HG02981 (cell line): Measurements from ENCODE around the gene NTRK3.

ENCODE experiments used
- ATAC-seq: cut with Tn5 transposase; IDR thresholded peaks from one replicate; pipeline ENCODE4 v1.9.1; 2021; ENCODE audit warnings: mild to moderate bottlenecking, moderate library complexity; ENCODE audit not compliant: unreplicated experiment

Gene NTRK3

DNA sequence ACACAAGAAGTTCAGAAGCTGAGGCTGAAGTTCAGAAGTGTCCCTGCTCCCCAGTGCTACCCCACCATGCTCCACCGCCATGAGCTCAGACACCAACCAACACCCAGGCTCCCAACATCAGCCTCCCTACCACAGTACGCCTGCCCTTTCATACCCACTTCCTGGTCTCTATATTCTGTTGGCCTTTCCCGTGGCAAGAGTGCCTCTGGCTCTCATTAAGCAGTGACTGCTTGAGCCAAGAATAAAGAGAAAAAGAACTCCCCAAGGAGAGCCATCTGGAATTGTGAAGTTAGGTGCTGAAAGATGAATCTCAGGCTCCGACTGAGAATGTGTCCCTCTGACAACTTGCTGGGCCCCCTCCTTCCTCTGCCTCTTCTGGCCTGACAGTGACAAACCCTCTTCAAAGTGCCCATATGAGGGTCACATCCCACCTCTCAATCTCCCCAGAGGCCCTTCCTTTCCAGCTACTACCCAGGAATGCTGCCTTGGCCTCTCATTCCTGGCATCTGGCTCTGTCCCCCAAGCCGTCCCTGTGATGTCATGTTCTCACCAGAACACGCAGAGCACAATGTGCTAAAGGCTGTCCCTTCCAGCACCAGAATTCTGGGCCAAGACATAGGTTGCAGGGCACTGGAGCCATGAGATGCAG, 306.8 kb downstream of the NTRK3 start:
- ATAC-seq = no peak

DNA sequence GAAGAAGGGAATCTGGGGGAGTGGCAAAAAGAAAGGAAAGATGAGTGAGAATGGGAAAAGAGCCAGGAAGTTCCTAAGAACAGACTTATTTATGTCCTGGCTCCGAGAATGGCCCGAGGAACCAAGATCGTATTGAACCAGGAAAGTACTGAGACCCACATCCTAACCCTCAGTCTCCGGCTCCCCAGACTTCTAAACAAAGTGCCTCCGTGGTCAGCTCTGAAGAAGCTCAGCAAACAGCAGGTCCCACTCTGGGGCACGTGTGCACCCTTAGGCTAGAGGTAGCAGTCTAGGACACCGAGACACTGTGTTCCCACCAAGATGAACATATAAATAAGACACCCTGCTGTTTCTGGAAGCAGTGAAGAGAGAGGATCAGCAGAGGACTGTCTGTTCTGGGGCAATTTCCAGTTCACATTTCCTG, 307.4 kb downstream of the NTRK3 start:
- ATAC-seq = no peak

DNA sequence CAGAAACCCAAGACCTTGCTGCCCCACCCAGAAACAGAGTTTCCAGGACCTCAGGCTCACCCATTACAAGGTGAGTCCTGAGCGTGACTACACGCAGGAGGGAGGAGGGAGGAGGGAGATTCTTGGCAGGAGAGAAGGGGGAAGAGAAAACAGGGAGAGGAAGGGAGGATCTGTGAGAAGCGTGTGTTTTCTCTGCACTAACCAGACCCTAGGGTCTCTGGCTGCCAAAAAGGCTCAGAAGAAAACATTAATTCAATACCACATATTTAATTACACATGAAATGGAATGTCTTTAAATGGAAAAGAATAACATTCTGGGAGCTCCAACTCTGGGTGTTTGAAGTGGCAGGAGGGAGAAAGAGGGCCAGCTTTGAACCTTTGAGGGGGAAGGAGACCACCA, 309.0 kb downstream of the NTRK3 start:
- no peak for ATAC-seq

DNA sequence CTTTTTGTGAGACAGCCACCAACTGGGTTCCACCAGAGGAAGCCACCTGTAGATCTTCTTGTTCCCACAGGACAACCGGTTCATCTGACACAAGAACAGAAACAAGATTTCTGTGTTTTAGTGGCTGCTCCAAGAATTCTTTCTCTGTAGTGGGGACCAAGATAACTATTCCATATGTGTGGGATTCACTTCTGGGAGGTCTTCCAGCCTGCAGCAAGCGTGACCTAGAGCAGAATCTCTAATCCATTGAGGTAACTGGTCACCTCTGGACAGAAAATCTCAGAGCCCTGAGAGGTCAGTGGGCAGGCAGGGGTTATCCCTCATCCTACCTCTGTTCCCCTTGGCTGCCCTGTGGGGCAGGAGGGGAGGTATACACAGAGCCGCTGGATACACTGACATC, 311.3 kb downstream of the NTRK3 start:
- ATAC-seq = no peak

DNA sequence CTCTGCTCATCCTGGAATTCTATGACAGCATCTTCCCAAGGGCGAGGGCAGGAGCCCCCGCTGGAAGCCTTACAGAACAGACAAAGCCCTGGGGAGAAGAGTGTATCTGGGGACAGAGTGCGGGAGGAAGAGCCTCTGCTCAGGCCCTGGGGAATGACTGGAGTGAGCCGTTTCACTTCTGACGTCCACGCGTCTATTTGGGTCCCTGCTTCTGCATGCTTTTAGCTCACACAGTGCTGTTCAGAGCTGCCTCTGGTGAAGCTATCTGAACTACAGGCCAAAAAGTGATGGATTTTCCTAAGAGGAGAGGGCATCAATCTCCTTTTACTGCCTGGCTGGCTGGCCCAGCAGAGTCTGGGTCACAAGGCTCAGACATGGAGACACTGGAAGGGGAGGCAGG, 311.8 kb downstream of the NTRK3 start:
- no peak for ATAC-seq

DNA sequence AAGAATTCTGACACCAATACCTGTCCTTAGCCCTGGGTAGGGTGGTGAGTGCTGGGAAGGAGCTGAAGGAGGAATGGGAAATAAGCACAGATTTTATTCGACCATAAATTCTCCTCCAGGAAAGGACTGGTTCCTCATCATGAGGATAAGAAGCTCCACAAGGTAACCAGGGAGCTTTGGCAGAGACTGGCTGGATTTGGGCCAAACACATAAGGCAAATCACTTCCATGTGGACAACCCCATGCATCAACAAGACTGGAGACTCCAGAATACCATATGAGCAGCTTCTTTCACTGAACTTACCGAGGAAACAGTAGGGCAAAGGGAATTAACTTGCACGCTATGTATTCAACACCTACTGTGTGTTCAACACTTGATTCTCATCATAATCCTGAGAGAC, 312.5 kb downstream of the NTRK3 start:
- ATAC-seq = no peak

DNA sequence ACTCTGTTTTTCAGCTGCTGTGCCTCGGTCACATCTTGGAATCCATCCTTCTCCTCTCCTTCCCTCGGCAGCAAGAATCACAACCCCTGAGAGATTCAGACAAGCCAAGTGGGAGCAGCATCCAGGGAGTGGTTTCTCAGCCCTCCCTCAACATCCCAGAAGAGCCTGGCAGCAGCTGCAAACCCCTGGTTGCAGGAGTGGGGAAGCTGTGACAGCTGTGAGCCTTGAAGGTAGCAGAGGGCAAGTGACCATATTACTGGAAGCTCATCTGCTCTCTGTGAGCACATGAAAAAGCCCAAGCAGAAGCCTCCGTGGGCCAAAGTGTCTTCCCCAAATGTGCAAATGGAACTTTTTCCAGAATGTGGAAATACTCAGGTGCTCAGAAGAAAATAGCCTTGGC, 312.9 kb downstream of the NTRK3 start:
- ATAC-seq = no peak

DNA sequence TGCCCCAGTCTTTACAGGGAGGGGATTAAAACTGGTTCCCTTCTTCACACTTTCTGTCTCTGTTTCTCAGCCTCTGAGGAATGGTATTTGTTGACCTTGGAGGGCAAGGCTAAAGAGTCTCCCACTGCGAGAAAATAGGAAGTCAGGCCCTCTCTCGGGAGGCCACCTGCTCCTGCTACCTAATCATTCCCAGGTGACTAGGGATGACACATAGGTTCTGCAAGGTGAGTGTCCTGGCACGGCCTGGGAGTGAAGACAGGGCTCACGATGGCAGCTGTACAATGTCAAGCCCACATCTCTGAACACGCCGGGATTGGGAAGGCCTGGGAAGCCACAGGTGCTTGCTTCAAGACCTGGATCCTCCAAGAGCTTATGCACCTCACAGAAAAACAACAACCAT, 314.2 kb downstream of the NTRK3 start:
- no peak for ATAC-seq

DNA sequence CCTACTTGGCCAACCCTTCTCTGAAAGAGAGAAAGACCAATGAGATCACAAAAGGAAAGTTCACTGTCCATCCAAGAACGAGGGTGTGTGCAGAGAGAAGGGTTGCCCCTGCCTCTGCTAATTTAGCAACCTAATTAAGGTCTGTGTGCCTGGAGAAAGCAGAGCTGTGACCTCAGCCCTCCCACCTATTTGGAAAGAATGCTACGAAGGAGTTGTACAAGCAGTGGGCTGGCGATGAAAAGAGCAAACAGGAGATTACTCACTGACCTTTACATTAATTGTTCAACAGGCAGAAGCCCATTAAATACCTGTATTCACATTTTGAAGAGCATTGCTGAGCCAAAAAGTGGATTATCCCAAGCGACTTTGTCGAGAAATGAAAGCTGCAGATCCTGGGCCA, 314.9 kb downstream of the NTRK3 start:
- ATAC-seq = no peak

DNA sequence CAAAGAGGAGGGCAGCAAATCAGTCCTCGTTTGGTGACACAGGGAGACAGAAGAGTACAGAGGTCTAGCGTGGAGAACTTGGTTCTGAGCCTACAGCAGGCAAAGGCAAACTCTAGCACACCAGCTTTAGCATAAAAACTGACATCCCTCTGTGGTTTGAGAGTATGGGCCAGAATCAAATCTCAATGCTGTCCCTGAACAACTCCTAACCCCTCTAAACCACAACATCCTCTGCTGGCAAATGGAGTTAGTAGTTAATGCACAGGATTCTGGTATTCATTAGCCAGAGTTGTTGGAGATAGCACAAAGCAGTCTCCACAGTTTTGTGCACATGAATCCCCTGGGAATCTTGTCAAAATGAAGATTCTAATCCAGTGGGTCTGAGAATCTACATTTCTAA, 315.8 kb downstream of the NTRK3 start:
- no peak for ATAC-seq

DNA sequence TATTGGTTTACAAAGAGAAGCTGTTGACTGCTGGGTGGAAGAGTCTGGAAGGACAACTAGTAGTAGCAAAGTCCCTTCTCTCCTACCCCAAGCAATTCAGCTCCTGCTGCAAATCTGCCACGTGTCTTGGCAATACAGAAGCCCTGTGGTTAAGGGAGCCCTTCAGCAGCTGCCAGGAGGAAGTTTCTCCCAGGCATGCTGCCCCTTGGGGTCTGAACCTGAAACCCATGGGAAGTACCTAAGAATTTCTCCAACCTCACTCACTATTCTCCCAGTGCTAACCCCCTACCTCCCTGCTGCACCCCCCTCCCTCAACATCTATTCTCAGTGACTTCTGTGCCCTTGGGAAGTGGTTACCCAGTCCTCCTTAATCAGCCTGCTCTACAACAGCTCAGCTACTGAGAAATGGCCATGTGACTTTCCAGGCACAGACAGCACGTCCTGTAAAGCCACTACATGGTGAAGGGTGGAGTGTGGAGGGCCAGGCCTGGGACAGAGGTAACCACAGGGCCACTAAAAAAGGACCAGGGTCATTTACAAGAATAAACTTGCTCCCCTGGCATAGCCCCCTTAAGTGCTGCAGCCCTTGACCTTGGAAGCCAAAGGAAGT, 316.6 kb downstream of the NTRK3 start:
- no peak for ATAC-seq

DNA sequence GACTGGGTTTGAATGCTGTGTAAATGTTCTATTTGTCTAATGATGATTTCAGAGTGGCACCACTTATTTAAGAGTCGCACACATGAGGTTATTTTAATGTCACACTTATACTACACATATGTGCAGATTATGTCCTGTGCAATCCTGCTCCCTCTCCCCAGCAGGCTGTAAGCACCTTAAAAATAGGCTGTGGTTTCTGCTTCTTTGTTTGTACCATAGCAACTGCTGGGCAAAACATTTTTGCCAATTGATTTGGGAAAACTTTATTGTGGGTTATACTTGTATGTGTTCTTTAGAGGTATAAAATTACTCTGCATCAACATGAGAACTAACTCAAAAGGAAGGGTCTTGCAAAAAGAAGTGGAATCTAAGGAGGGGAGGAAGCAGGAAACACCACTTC, 318.5 kb downstream of the NTRK3 start:
- ATAC-seq = no peak

DNA sequence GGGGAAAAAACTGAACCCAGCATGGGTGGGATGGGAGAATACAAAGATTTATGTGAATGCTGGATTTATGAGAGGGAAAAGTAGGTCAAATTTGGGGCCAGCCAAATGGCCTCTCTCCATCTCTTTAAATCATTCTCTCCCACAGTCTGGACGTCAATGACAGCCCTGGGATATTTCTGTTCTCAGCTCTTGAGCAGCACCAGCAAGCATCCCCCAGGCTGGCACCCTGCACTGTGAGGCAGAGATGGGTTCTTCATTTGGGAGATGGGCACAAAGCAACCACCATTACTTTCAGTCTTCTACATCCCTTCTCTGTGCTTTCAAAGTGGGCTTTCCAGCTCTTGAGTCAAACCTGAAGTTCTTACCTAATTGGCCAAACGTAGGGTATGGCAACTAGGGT, 321.0 kb downstream of the NTRK3 start:
- no peak for ATAC-seq

DNA sequence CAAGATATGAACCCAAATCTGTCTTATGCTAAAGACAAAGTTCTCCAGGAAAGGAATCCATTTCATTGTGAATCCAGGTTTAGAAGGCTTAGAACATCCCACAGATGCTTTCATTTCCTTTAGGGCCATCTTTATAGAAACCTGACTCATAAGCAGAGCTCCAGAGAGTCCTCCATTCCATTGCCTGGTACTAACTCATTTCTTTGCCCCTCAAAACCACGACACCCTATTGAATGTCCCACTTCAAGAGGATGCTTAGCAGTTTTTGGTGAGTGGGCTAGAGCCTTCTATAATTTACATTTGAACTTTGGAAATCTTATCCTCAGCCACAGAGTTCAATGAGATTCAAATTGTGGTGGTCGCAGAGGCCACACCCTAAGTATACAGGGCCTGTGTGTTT, 325.0 kb downstream of the NTRK3 start:
- no peak for ATAC-seq

DNA sequence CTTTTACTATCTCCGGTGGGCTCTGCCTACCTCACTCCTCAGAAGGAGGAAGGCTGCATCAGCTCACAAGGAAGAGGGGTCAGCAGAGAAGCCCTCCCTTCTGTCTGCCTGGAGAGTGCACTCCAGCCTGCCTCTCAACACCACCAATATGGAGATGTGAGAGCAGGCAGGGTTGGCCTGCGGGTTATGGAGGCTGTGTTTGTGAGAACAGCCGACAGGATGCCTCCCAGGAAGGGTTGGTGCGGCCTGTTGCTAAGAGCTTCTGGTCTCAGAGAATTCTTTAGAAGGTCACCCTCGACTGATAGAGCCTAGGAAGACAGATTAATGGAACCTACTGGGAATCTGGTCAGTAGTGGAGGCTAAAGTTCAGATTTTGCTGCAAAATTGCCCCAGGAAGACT, 326.1 kb downstream of the NTRK3 start:
- no peak for ATAC-seq

DNA sequence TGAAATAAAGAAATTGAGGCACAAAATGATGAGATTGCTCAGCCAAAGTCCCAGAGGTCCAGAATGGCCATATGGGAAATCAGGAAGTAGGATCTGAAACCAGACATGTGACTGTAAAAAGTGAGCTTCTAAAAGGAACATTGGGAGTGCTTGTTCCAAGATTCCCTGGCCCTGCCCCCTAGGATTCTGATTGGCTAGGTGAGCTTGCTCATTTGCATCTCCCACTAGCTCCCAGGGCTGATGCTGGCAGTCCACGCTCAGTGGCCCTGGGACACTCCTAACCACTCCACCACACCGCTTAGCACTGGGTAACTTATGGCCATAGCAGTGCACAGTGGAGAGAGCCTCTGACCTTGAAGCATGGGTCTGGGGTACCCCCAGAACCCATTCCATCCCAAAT, 326.7 kb downstream of the NTRK3 start:
- ATAC-seq = no peak

DNA sequence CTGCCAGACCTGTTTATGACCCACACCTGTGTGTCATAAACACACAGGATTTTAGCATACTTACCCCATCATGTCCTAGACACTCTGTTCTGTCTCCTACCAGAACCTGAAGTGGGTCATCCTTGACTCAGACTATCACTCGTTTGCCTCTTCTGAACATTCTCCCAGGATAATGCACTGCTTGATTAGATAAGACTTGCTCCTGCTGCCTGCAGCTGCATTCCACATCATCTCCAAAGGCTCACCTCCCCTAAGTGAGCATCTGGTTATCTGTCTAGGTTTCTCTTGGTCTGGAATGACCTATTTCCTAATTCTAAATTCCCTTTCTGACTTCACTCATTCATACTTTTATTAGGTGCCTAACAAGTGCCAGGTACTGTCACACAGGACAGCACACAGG, 332.1 kb downstream of the NTRK3 start:
- no peak for ATAC-seq

DNA sequence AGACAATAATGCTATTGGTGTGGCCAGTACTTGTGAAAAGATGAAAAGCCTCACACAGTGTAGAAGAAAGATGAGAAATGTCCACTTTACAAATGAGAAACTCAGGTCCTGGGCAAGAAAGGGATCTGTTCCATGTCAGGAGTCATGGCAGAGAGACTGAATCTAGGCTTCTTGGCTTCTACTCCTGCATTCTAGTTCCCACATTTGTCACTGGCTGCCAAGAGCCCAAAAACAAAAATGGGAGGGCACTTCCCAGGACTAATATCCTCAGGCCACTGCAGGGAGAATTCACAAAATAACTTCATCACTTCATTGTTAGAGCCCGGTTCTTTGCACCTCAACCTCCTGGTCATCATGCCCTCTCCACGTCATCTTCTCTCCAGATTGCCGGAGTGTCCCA, 337.5 kb downstream of the NTRK3 start:
- no peak for ATAC-seq

DNA sequence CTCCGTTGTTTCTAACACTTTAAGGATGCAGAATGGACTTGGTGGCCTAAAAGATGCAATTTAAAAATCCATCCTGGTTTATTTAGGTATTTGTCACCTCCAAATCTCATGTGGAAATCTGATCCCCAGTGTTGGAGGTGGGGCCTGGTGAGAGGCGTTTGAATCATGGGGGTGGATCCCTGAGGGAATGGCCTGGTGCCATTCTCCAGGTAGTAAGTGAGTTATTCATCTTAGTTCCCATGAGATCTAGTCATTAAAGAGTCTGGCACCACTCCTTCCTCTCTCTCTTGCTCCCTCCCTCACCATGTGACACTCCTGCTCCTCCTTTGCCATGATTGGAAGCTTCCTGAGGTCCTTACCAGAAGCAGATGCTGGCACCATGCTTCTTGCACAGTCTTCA, 339.1 kb downstream of the NTRK3 start:
- no peak for ATAC-seq

DNA sequence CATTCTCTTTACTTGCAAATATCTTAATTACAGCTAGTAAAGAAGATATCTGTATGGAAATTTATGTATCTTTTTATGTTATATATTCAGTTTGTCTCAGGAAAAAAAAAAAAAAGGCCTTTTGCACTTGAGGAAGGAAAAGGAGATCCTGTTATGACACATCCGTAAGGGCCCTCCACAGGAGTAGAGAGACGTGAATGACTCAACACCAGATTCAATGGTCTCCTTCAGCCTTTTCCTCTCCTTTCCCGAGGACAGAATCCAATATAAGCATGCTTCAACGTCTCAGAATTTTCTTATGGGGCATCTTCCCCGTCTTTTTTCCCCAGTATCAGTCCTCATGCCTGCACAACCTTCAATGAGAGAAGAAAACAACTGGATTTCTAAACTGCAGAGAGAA, 340.3 kb downstream of the NTRK3 start:
- ATAC-seq = no peak

DNA sequence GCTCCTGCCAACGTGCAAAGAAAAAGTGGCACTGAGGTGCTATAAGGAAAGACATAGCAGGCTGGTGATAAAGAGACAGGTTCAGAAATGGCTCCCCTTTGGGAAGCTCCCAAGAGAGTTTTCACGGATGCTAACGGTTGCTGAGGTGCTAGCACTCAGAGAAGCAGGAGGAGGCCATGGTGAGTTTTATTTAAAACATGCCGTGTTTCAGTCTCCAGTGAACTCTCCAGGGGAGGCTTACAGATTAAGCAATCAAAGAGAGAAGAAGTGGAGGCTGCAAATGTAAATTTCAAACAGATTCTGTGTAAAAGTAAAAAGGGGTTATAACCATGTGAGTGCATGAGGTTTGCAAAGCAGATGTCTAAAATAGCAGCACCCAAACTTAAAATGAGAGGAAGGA, 346.2 kb downstream of the NTRK3 start:
- ATAC-seq = no peak

DNA sequence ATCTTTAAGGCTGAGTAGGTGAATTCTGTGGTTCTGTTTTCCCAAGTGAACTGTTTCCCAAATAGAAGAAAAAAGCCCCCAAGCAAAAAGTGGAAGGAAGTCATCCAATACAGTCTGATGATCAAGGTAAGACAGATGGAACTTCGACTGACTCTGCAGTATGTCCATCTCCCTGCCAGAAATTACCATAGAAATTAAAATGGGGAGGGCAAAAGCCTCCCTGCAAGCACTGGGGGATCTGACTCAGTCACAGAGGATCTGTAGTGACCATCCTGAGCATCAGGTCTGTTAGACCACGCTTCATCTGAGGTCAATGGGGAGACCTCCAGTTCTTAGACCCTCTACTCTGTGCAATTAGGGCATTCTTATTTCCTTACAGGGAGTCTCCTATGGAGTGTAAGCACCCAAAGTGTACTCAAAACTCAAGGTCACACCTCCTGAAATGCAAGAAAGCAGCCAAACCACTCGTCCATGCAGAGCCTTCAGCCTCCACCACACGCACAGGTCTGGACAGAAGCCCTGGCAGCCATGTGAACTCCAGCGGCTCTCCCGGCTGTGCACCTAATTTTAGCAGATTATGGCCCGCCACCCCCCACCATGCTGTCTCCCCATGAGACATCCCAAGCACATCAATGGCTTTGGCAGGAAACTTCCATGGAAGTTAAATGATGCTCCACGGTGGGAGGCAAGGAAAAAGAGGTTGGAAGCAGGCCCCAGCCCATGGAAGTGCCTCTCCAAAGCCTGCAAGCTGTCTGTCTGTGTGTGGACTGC, 348.7 kb downstream of the NTRK3 start:
- ATAC-seq = no peak
